ENCODE data around the gene SYP. TPM values are rescaled to one million over a fixed set of nuclear protein-coding genes. Genes with fewer than 3 reads are reported as not detected.
A peak's percentile ranks its signal among the peaks of the same experiment; 100 is the strongest.

The SYP gene
- total and polyA plus RNA-seq, 9 of the 15 experiments (the other 6 are each of a cell fraction or from before 2014, with no cell fraction given), result 0.48 to 5.1 (median 2.6) TPM

GRCh38 chrX:49162620-49163019 lies 37.4 kb downstream of the SYP start, which contains the start of gene MAGIX (continued):
- TF ChIP-seq, protein P1, sequence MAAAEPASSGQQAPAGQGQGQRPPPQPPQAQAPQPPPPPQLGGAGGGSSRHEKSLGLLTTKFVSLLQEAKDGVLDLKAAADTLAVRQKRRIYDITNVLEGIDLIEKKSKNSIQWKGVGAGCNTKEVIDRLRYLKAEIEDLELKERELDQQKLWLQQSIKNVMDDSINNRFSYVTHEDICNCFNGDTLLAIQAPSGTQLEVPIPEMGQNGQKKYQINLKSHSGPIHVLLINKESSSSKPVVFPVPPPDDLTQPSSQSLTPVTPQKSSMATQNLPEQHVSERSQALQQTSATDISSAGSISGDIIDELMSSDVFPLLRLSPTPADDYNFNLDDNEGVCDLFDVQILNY (CRISPR knock-in tag; IDR thresholded peaks at IDR 0.05), result no peak
- TF ChIP-seq TCFL5 (CRISPR knock-in tag; conservative IDR thresholded peaks at IDR 0.05) (no peak), PHF20 (IDR thresholded peaks at IDR 0.05; ENCODE audit: partially characterized antibody) (no peak), ZBED1 (IDR thresholded peaks at IDR 0.05) (no peak), VEZF1 (CRISPR knock-in tag; IDR thresholded peaks at IDR 0.05) (no peak)
- TF ChIP-seq, protein P2, sequence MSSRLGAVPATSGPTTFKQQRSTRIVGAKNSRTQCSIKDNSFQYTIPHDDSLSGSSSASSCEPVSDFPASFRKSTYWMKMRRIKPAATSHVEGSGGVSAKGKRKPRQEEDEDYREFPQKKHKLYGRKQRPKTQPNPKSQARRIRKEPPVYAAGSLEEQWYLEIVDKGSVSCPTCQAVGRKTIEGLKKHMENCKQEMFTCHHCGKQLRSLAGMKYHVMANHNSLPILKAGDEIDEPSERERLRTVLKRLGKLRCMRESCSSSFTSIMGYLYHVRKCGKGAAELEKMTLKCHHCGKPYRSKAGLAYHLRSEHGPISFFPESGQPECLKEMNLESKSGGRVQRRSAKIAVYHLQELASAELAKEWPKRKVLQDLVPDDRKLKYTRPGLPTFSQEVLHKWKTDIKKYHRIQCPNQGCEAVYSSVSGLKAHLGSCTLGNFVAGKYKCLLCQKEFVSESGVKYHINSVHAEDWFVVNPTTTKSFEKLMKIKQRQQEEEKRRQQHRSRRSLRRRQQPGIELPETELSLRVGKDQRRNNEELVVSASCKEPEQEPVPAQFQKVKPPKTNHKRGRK (tag; IDR thresholded peaks at IDR 0.05), result no peak
- TF ChIP-seq, protein P3, sequence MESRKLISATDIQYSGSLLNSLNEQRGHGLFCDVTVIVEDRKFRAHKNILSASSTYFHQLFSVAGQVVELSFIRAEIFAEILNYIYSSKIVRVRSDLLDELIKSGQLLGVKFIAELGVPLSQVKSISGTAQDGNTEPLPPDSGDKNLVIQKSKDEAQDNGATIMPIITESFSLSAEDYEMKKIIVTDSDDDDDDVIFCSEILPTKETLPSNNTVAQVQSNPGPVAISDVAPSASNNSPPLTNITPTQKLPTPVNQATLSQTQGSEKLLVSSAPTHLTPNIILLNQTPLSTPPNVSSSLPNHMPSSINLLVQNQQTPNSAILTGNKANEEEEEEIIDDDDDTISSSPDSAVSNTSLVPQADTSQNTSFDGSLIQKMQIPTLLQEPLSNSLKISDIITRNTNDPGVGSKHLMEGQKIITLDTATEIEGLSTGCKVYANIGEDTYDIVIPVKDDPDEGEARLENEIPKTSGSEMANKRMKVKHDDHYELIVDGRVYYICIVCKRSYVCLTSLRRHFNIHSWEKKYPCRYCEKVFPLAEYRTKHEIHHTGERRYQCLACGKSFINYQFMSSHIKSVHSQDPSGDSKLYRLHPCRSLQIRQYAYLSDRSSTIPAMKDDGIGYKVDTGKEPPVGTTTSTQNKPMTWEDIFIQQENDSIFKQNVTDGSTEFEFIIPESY (CRISPR knock-in tag; IDR thresholded peaks at IDR 0.05), result peak; percentile 98
